Activated CD8-positive, alpha-beta T cell treated with anti-CD3 and anti-CD28 coated beads, Interleukin-2, amount 10 ng/mL, durations not matched to agents 7 days and 5 days (primary cell): ENCODE results near the gene UST. TPM values are rescaled to one million over a fixed set of nuclear protein-coding genes. Genes with fewer than 3 reads are reported as not detected.
"Not testable (repeated sequence)": the region's sequence is repeated elsewhere in the genome, so short reads cannot be mapped to it uniquely, and the experiment has no call there.

Experiments
- ATAC-seq: fragments of 150-1000 bp; cut with Tn5 transposase; one replicate; pipeline ENCODE4 v1.10.0; 2021; ENCODE audit warnings: moderate library complexity
- CTCF ChIA-PET: fragments of 350-600 bp; sonication (Branson Sonifier 250); formaldehyde crosslinking; loops from one replicate; lab custom pipeline; 2021; ENCODE audit warnings: antibody characterized with exemption; lab: Charles Lee
- POLR2A ChIA-PET: fragments of 350-600 bp; sonication (Branson Sonifier 250); formaldehyde crosslinking; loops from one replicate; lab custom pipeline; 2021; ENCODE audit warnings: antibody characterized with exemption; lab: Charles Lee
- DNase-seq: peaks from one replicate; pipeline ENCODE4 v3.0.0-alpha.2; 2020
- H3K27ac Mint-ChIP-seq: one replicate; pipeline ENCODE4 v1.8.0; 2021; ENCODE audit warnings: mild to moderate bottlenecking, mixed read lengths
- H3K27me3 Mint-ChIP-seq: one replicate; pipeline ENCODE4 v1.8.0; 2021; ENCODE audit warnings: low read depth, mixed read lengths
- H3K36me3 Mint-ChIP-seq: one replicate; pipeline ENCODE4 v1.8.0; 2021; ENCODE audit warnings: low read depth, mixed read lengths
- H3K4me1 Mint-ChIP-seq: one replicate; pipeline ENCODE4 v1.8.0; 2021; ENCODE audit warnings: low read depth, mixed read lengths
- H3K4me3 Mint-ChIP-seq: one replicate; pipeline ENCODE4 v1.8.0; 2021; ENCODE audit warnings: mild to moderate bottlenecking, mixed read lengths
- H3K9me3 Mint-ChIP-seq: one replicate; pipeline ENCODE4 v1.8.0; 2022; ENCODE audit warnings: mixed read lengths; ENCODE audit not compliant: insufficient read depth
- total RNA-seq, 2 experiments: library from RNA; stranded (reverse); gene quantifications; one replicate each; pipeline ENCODE4 v1.2.3, GENCODE V29; 2021

UST gene
- total RNA-seq, 2 experiments from 2014 or later = 0.16 to 0.42 TPM

GRCh38 chr6:148770408-148771211, 23.8 kb downstream of the UST start:
- ChIA-PET CTCF (interaction anchor here (1.5 kb wide), 1 partner anchor 11 kb away, joined by 4 read pairs; no protein-coding TSS in a partner anchor), POLR2A (no interaction called here)
- peaks cover 29% of the 10 kb centered on the region for H3K27me3 Mint-ChIP-seq
- no peak overlapping the region for H3K27ac Mint-ChIP-seq
- no peak overlapping the region for H3K4me3 Mint-ChIP-seq
- ATAC-seq (no peak), DNase-seq (no peak)
- no peaks in the 10 kb centered on the region for H3K9me3 Mint-ChIP-seq
- peaks cover 13% of the 10 kb centered on the region for H3K4me1 Mint-ChIP-seq
- no peaks in the 10 kb centered on the region for H3K36me3 Mint-ChIP-seq

- ATAC-seq (no peak), DNase-seq (no peak)
- ChIA-PET CTCF (interaction anchor here (1.5 kb wide), 1 partner anchor 10 kb away, joined by 4 read pairs; no protein-coding TSS in a partner anchor), POLR2A (no interaction called here)
- Mint-ChIP-seq H3K4me1 (peaks cover 13% of the 10 kb centered on the region), H3K4me3 (no peak overlapping the region), H3K27me3 (peaks cover 23% of the 10 kb centered on the region), H3K27ac (no peak overlapping the region), H3K9me3 (no peaks in the 10 kb centered on the region), H3K36me3 (no peaks in the 10 kb centered on the region)
Measured at GRCh38 chr6:148771212-148771601, 24.4 kb downstream of the UST start.

GRCh38 chr6:148771896-148772554, 25.2 kb downstream of the UST start:
- CTCF ChIA-PET = interaction anchor here (1.5 kb wide), 1 partner anchor 9 kb away, joined by 4 read pairs; no protein-coding TSS in a partner anchor
- no peaks in the 10 kb centered on the region for H3K36me3 Mint-ChIP-seq

GRCh38 chr6:148775161-148775560, 28.3 kb downstream of the UST start:
- peaks cover 12% of the 10 kb centered on the region for H3K27me3 Mint-ChIP-seq
- POLR2A ChIA-PET = no interaction called here
- DNase-seq (no peak), ATAC-seq (no peak)
- H3K9me3 Mint-ChIP-seq = no peaks in the 10 kb centered on the region
- CTCF ChIA-PET = interaction anchor here (1.4 kb wide), 1 partner anchor 10 kb away, joined by 3 read pairs; no protein-coding TSS in a partner anchor
- peaks cover 10% of the 10 kb centered on the region for H3K4me1 Mint-ChIP-seq
- H3K4me3 Mint-ChIP-seq = no peak overlapping the region
- no peaks in the 10 kb centered on the region for H3K36me3 Mint-ChIP-seq
- no peak overlapping the region for H3K27ac Mint-ChIP-seq

More at GRCh38 chr6:148771896-148772554, 25.2 kb downstream of the UST start:
- Mint-ChIP-seq H3K27ac (no peak overlapping the region), H3K27me3 (peaks cover 18% of the 10 kb centered on the region), H3K4me1 (peaks cover 13% of the 10 kb centered on the region), H3K4me3 (no peak overlapping the region), H3K9me3 (no peaks in the 10 kb centered on the region)
- no peak for DNase-seq
- POLR2A ChIA-PET = no interaction called here
- no peak for ATAC-seq

- H3K9me3 Mint-ChIP-seq = no peaks in the 10 kb centered on the region
- no peak overlapping the region for H3K27ac Mint-ChIP-seq
- no peak overlapping the region for H3K4me3 Mint-ChIP-seq
- no peaks in the 10 kb centered on the region for H3K36me3 Mint-ChIP-seq
- CTCF ChIA-PET = interaction anchor here (0.8 kb wide), 1 partner anchor 25 kb away, joined by 3 read pairs; no protein-coding TSS in a partner anchor
- peaks cover 10% of the 10 kb centered on the region for H3K4me1 Mint-ChIP-seq
- no peak for ATAC-seq
- no peak for DNase-seq
- H3K27me3 Mint-ChIP-seq = peaks cover 3% of the 10 kb centered on the region
- POLR2A ChIA-PET = no interaction called here
Measured at GRCh38 chr6:148776321-148777308, 29.8 kb downstream of the UST start.

- peaks cover 6% of the 10 kb centered on the region for H3K4me1 Mint-ChIP-seq
- H3K36me3 Mint-ChIP-seq = no peaks in the 10 kb centered on the region
- no peak for DNase-seq
- no peak overlapping the region for H3K4me3 Mint-ChIP-seq
- no peaks in the 10 kb centered on the region for H3K9me3 Mint-ChIP-seq
- no peak for ATAC-seq
- H3K27ac Mint-ChIP-seq = no peak overlapping the region
- ChIA-PET CTCF (no interaction called here), POLR2A (no interaction called here)
- no peaks in the 10 kb centered on the region for H3K27me3 Mint-ChIP-seq
Measured at GRCh38 chr6:148779142-148779562, 32.3 kb downstream of the UST start.

GRCh38 chr6:148780423-148780822, 33.6 kb downstream of the UST start:
- not testable (repeated sequence) for H3K27ac Mint-ChIP-seq, H3K36me3 Mint-ChIP-seq, DNase-seq, ATAC-seq, H3K4me3 Mint-ChIP-seq, H3K4me1 Mint-ChIP-seq, H3K9me3 Mint-ChIP-seq, H3K27me3 Mint-ChIP-seq
- CTCF ChIA-PET = interaction anchor here (1.3 to 1.4 kb wide), 2 partner anchors 22 to 34 kb away, joined by 4 read pairs; no protein-coding TSS in a partner anchor
- POLR2A ChIA-PET = interaction anchor here (1.2 kb wide), 1 partner anchor 12 kb away, joined by 6 read pairs; no protein-coding TSS in a partner anchor

GRCh38 chr6:148780918-148781436, 34.1 kb downstream of the UST start:
- Mint-ChIP-seq H3K9me3 (no peaks in the 10 kb centered on the region), H3K4me3 (no peak overlapping the region), H3K36me3 (no peaks in the 10 kb centered on the region), H3K27ac (no peak overlapping the region), H3K4me1 (peaks cover 6% of the 10 kb centered on the region), H3K27me3 (no peaks in the 10 kb centered on the region)
- ATAC-seq (no peak), DNase-seq (no peak)
- CTCF ChIA-PET = interaction anchor here (1.3 to 1.4 kb wide), 3 partner anchors 10 to 35 kb away, joined by 4 read pairs; no protein-coding TSS in a partner anchor
- POLR2A ChIA-PET = interaction anchor here (1.2 kb wide), 1 partner anchor 12 kb away, joined by 6 read pairs; no protein-coding TSS in a partner anchor

GRCh38 chr6:148789948-148790347, 43.1 kb downstream of the UST start:
- Mint-ChIP-seq H3K27ac (no peak overlapping the region), H3K36me3 (no peaks in the 10 kb centered on the region), H3K9me3 (no peaks in the 10 kb centered on the region), H3K4me3 (no peak overlapping the region), H3K4me1 (no peaks in the 10 kb centered on the region), H3K27me3 (peaks cover 7% of the 10 kb centered on the region)
- ATAC-seq (no peak), DNase-seq (no peak)
- POLR2A ChIA-PET = no interaction called here
- CTCF ChIA-PET = no interaction called here

GRCh38 chr6:148790404-148790803, 43.6 kb downstream of the UST start:
- H3K4me1 Mint-ChIP-seq = no peaks in the 10 kb centered on the region
- peaks cover 7% of the 10 kb centered on the region for H3K27me3 Mint-ChIP-seq
- DNase-seq (no peak), ATAC-seq (no peak)
- no peak overlapping the region for H3K4me3 Mint-ChIP-seq
- no peaks in the 10 kb centered on the region for H3K36me3 Mint-ChIP-seq
- ChIA-PET POLR2A (no interaction called here), CTCF (no interaction called here)
- H3K27ac Mint-ChIP-seq = no peak overlapping the region
- H3K9me3 Mint-ChIP-seq = no peaks in the 10 kb centered on the region

- no peak for DNase-seq
- Mint-ChIP-seq H3K27ac (no peak overlapping the region), H3K4me1 (no peaks in the 10 kb centered on the region), H3K4me3 (no peak overlapping the region), H3K27me3 (peaks cover 7% of the 10 kb centered on the region), H3K36me3 (no peaks in the 10 kb centered on the region), H3K9me3 (no peaks in the 10 kb centered on the region)
- ChIA-PET POLR2A (no interaction called here), CTCF (no interaction called here)
- no peak for ATAC-seq
Measured at GRCh38 chr6:148790817-148791216, 44.0 kb downstream of the UST start.
